Endothelial cell (in vitro differentiated cells): ENCODE results near the gene EBF3. TPM values are rescaled to one million over a fixed set of nuclear protein-coding genes. Genes with fewer than 3 reads are reported as not detected.

Source experiments
- DNase-seq: peaks from one replicate; pipeline ENCODE4 v3.0.0; 2021; ENCODE audit warnings: low spot score
- H3K27ac Mint-ChIP-seq: one replicate; pipeline ENCODE4 v1.8.0; 2021; ENCODE audit warnings: mixed read lengths, inconsistent platforms; ENCODE audit not compliant: unreplicated experiment
- H3K27me3 Mint-ChIP-seq: one replicate; pipeline ENCODE4 v1.8.0; 2021; ENCODE audit warnings: mild to moderate bottlenecking, moderate library complexity, mixed read lengths, inconsistent platforms; ENCODE audit not compliant: unreplicated experiment
- H3K36me3 Mint-ChIP-seq: one replicate; pipeline ENCODE4 v1.8.0; 2021; ENCODE audit warnings: mild to moderate bottlenecking, low read depth, mixed read lengths, inconsistent platforms; ENCODE audit not compliant: unreplicated experiment
- H3K4me1 Mint-ChIP-seq: one replicate; pipeline ENCODE4 v1.8.0; 2021; ENCODE audit warnings: mild to moderate bottlenecking, mixed read lengths, inconsistent platforms; ENCODE audit not compliant: unreplicated experiment
- H3K4me3 Mint-ChIP-seq: one replicate; pipeline ENCODE4 v1.8.0; 2021; ENCODE audit warnings: mild to moderate bottlenecking, mixed read lengths, inconsistent platforms; ENCODE audit not compliant: unreplicated experiment
- H3K9me3 Mint-ChIP-seq: one replicate; pipeline ENCODE4 v1.8.0; 2021; ENCODE audit warnings: mixed read lengths, inconsistent platforms; ENCODE audit not compliant: unreplicated experiment
- CTCF ChIP-seq: fragments of 200-600 bp; sonication (generic); IDR thresholded peaks from one replicate; pipeline ENCODE4 v1.5.0; 2021; ENCODE audit warnings: antibody characterized with exemption; ENCODE audit not compliant: unreplicated experiment
- total RNA-seq: library from RNA; stranded (reverse); fragmentation: NEBNext Ultra II Directional; extraction: Animal tissue kit (Norgen Biotek cat#: 25700); gene quantifications from one replicate; pipeline ENCODE4 v1.2.1, GENCODE V29; 2021; ENCODE audit not compliant: unreplicated experiment

Gene EBF3
- total RNA-seq, 1 donor from 2014 or later = 1.3 TPM

DNA sequence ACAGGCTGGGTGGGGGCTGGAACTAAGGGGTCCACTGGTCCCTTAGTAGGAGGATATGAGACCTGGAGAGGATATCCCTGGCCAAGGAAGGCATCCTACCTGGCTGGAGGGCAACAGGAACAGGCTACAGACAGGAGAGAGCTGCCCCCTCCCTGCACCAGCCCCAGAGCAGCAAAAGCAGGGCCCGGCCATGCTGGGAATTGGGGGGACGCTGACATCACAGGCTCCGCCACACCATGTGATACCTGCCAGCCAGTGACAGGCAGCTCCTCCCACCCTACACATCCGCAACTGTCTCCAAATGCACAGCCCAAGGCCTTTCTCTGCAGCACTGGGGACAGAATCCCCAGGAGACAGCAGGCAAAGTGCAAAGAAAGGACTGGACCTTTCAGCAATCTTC, 100.0 kb downstream of the EBF3 start:
- Mint-ChIP-seq H3K27me3 (no peaks in the 10 kb centered on the region), H3K9me3 (no peaks in the 10 kb centered on the region), H3K4me1 (no peaks in the 10 kb centered on the region), H3K4me3 (no peak overlapping the region), H3K36me3 (no peaks in the 10 kb centered on the region), H3K27ac (no peak overlapping the region)
- DNase-seq = no peak
- TF ChIP-seq CTCF = no peak

GRCh38 chr10:129863201-129863663, 100.8 kb downstream of the EBF3 start:
- H3K4me3 Mint-ChIP-seq = no peak overlapping the region
- H3K4me1 Mint-ChIP-seq = no peaks in the 10 kb centered on the region
- H3K36me3 Mint-ChIP-seq = no peaks in the 10 kb centered on the region
- TF ChIP-seq CTCF = no peak
- H3K9me3 Mint-ChIP-seq = no peaks in the 10 kb centered on the region
- H3K27me3 Mint-ChIP-seq = no peaks in the 10 kb centered on the region
- no peak for DNase-seq
- no peak overlapping the region for H3K27ac Mint-ChIP-seq

- Mint-ChIP-seq H3K36me3 (no peaks in the 10 kb centered on the region), H3K9me3 (no peaks in the 10 kb centered on the region), H3K4me1 (no peaks in the 10 kb centered on the region), H3K27ac (no peak overlapping the region), H3K27me3 (no peaks in the 10 kb centered on the region), H3K4me3 (no peak overlapping the region)
- no peak for DNase-seq
- TF ChIP-seq CTCF = no peak
Measured at GRCh38 chr10:129861776-129862531, 102.1 kb downstream of the EBF3 start.

DNA sequence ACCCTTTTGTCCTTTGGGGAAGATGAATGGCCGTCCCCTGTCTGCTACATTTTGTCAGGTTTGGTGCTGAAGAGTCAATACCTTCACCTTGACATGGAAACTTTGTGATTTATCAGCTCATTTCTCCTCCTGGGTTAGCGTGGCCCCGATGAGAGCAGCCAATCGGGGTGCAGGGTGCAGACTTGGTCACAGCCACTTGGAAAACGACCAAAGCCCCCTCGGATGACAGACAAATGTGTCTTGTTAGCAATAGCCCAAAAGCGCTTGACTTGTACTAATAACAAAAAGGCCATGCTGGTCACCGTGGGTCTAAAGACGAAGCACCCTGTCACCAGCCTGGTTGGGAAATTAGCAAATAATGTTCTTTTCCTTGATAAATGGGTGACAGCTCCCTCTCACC, 103.7 kb downstream of the EBF3 start:
- H3K36me3 Mint-ChIP-seq = no peaks in the 10 kb centered on the region
- no peak overlapping the region for H3K27ac Mint-ChIP-seq
- no peak overlapping the region for H3K4me3 Mint-ChIP-seq
- H3K9me3 Mint-ChIP-seq = no peaks in the 10 kb centered on the region
- H3K27me3 Mint-ChIP-seq = peaks cover 2% of the 10 kb centered on the region
- no peak for TF ChIP-seq CTCF
- H3K4me1 Mint-ChIP-seq = no peaks in the 10 kb centered on the region
- DNase-seq = no peak

DNA sequence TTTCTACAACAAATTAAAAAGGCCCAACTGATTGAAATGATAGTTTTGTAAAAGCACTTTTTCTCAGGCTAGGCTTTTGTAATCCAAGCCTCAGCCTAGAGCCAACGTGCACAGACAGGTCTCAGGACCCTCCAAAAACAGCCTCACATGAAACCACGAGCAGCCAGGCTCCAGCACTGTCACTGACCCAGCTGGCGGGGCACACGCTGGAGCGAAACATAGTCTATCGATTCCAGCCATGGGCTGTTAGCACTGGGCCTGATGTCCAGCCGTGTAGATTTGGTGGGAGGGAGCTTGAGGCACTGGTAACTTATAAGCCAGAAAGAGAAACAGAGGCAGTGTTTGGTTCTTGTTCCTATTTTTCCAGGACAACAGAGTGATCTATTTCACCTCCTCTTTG, 104.5 kb downstream of the EBF3 start:
- H3K27ac Mint-ChIP-seq = no peak overlapping the region
- TF ChIP-seq CTCF = no peak
- H3K4me1 Mint-ChIP-seq = no peaks in the 10 kb centered on the region
- H3K36me3 Mint-ChIP-seq = no peaks in the 10 kb centered on the region
- H3K4me3 Mint-ChIP-seq = no peak overlapping the region
- H3K27me3 Mint-ChIP-seq = peaks cover 2% of the 10 kb centered on the region
- H3K9me3 Mint-ChIP-seq = no peaks in the 10 kb centered on the region
- no peak for DNase-seq
